GM19397 (cell line): ENCODE data around the gene BMI1.
A peak's percentile ranks its signal among the peaks of the same experiment; 100 is the strongest.

Experiments used
- ATAC-seq: cut with Tn5 transposase; IDR thresholded peaks from one replicate; pipeline ENCODE4 v1.9.1; 2021; ENCODE audit warnings: mild to moderate bottlenecking, moderate library complexity; ENCODE audit not compliant: unreplicated experiment

Gene BMI1

DNA sequence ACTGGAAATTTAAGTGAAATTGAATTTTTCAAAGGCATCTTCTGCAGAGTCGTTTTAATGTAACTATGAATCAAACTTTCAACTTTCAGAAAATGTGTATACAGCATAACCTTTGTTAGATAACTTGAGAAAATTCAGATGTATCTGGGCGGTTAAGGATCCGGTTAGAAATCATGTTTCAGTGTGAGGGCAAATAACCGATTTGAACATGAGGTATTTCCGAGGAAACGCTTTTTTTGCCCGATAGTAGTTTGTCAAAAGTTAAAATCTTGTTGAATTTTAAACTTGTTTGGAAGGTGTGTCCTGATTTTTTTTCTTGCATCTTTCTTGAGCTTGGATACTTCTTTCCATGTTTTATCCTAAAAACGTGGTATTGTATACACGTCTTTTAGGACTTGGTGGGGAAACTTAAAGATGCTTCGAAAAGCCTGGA lies 1.3 kb upstream of the BMI1 start:
- no peak for ATAC-seq

DNA sequence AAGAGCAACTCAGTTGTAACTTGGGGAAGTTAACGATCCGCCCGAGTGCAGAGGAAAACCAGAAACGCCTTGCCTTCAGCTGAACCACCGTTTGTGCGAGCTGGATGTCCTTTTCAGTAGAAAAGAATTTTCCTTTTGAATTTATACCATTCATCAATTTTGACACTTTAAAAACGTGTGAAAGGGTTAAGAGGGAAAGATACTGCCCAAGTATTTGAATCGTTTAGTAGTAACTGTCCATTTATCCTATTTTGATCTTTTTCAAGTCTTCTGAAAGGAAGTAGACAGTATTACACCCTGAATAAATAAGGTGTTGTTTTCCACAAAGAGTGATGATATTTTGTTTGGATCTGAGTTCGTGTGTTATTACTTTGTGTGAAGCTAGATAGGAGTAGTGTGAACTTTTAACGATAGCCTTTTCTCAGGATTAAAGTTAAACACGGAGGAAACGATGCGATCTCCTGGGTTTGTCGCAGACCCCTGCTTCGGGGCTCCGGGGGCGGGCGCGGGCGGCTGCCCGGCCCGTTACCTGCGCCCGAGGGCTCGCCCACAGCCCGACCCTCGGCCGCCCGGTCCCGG lies 830 bp upstream of the BMI1 start:
- no peak for ATAC-seq

DNA sequence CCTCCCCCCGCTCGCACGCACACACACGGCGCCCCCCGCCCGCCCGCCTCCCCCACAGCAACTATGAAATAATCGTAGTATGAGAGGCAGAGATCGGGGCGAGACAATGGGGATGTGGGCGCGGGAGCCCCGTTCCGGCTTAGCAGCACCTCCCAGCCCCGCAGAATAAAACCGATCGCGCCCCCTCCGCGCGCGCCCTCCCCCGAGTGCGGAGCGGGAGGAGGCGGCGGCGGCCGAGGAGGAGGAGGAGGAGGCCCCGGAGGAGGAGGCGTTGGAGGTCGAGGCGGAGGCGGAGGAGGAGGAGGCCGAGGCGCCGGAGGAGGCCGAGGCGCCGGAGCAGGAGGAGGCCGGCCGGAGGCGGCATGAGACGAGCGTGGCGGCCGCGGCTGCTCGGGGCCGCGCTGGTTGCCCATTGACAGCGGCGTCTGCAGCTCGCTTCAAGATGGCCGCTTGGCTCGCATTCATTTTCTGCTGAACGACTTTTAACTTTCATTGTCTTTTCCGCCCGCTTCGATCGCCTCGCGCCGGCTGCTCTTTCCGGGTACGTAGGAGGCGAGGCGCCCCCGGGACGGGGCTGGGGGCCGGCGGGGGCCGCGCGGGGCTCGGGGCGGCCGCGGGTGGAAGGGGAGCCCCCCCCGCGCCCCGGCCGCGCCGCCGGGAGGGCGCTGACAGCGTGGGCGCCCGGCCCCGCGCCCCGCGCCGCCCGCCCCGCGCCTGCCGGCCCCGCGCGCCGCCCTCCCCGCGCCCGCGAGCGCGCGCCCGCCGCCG lies 441 bp downstream of the BMI1 start:
- ATAC-seq, result peak; percentile 11

DNA sequence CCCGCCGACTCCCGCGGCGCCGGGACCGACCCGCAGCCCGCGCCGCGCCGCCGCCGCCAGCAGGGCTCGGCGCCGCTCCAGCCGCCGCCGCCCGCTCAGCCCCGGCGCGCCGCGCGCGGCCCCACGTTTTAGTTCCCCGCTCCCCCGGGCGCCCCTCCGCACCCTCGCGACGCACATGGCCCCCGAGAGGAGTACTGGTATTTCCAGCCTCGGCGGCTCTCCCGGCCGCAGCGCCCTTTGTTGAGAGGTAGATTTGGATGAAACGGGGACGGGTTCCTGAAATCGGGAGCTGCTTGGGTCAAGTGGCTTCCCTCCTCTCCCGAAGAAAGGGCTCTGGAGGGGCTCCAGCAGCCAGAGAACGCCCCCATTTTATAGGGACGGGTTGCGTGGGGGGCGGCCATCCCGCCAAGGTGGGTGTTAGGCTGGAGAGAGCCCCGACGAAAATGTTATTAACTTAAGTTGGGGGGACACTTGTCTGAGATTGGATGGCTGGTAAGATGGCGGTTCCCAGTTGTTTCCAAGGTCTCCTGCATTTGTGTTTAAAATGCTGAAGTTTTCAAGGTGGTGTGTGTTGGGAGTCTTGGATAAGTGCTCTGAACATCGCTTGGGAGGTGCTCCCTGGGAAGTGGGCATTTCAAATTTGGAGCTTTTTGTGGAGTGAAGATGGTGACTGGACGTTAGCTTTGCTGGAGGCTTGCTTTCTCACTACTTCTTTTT lies 1.2 kb downstream of the BMI1 start:
- ATAC-seq, result no peak

DNA sequence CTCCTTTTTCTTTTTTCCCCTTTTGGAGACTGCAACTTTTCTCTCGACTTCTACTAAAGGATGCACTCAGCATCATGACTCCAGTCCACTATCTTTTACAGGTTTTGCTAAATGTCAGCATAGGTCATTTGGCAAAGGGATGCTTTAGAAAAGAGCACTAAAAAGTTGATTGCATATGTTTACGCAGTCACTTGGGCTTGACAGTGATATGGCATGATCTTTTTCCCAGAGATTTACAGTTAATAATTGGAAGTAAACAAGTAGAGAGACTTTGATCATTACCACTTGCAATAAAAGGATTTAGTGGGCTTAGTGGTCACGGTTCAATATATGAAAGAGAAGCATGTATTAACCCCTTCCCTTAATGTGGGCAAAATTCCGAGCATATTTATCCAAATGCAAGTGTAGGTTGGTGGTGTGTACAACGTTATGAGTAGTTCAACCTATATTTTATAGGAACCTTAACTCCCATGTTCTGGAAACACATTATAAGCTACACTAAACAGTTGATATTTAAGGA lies 1.8 kb downstream of the BMI1 start:
- no peak for ATAC-seq

DNA sequence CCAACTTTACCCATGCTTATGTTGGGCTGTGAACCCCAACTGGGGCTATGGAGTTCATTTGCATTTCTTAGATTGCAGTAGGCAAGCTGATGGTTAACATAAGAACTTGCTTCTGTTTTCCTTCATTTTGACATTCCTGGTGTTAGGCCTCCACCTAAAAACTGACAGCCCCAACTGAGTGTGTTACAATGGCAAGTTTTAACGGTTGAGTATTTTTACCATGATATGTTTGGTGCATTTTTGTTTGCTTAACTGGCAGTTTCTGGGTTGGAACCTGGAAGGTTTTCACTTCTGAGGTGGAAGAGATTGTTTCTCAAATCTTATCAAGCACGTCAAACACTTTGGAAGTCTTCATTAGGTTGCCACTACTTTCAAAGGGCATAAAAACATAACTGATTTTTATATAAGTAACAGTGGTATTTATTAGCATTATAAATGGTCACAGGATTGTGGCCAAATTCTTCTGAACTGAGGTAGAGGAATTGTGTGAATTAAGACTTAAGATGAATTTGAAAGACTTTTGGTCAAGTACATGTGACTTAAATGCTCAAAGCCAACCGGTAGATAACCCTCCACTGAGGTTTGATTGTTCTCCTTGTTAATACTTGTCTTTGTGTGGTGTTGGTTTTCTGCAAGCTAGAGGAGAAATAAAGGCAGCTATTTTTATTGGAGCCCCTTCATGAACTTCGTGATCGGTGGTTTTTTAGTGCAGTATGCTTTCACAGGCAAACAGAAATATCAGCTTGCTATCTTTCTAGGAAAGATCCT lies 2.8 kb downstream of the BMI1 start:
- ATAC-seq, result no peak

DNA sequence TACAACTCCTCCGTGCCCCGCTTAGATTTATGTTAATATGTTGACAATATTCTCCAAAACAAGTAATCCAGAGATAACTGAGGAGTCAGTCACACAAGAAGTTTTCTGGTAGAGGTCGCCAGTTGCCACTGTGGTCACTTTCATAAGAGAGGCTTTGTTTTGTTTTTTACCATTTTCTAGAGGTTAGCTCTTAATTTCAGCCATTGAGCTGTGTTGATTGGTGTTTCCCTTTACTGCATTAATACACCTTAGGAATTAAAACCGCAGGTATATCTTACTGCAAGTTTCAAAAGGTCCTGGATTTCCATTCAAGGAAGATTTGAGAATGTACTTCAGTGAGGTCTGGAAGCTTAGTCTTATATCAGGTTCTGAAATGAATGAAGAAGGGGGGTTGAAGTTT lies 3.5 kb downstream of the BMI1 start:
- ATAC-seq, result no peak

DNA sequence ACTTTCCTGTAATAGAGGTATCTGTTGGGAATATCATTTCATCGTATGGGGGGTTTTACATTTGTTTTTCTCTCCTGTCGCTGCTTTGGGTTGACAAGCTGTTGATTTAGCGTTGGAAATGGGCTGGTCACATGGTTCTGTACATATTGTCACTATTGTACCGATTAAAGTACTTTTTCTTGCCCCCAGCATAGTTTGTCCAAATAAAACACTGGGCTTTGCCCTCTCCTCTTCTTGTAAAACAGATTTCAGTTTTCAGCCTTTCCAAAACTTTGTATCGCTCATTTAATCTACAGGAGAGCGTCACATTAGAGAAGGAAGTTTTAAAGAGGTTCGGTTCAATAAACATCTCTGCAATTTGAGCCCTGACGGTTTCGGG lies 4.0 kb downstream of the BMI1 start:
- no peak for ATAC-seq

DNA sequence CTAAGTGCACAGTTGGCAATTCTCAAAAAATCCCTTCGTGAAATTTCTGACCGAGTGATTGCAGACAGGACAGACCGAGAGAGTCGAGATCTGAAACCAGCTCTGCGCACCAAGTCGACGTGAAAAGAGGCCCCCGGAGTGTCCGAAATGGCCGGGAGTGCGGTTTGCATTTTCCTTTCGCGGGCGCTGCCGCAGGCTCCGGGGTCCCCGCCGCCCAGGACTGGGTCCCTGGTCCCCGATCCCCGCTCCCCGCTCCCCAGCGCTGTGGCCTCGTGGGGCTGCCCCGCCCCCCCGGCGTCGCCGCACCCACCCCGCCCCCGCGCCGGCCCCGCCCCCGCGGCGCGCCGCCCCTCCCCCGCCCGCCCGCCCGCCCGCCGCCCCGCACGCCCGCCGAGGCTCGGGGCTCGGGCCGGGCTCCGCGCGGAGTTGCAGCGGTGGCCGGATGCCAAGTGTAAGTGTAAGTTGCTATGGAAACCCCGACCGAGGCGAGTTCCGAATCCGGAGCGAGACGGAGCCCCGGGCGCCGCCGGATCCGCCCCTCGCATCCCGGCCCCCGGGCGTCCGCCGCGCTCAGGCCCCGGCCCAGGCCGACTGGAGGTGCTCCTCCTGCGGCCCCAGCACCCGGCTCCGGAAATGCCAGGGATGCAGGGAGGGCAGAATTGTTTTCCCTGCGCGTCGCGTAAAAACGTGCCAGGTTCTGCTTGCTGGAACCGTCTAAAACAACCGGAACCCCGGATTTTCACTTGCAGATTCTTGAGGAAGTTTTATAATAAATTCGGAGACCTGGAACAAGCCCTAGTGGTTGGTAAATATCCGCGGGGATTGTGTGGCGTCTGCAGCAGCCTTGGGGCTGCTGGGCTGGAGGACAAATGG lies 4.6 kb downstream of the BMI1 start:
- peak; percentile 56 for ATAC-seq

DNA sequence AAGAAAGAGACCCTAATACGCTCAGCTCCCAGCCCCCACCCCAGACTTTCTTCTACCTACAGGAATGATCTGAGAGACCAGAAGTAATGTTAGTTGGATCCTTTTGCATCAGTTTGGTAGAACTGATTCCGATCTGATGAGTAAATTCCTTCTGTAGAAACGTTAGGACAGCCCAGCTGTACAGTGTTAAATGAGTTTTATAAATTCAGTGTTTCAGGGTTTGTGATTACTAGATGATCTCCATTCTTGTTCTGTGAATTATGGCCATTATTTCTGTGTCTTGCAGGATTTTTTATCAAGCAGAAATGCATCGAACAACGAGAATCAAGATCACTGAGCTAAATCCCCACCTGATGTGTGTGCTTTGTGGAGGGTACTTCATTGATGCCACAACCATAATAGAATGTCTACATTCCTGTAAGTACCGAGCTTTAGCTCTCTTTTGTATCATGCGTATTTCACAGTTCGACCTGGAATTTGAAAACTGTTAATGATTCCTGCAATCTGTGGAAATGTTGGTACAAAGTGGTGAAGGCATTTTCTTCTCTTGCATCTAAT lies 5.3 kb downstream of the BMI1 start:
- ATAC-seq, result no peak

DNA sequence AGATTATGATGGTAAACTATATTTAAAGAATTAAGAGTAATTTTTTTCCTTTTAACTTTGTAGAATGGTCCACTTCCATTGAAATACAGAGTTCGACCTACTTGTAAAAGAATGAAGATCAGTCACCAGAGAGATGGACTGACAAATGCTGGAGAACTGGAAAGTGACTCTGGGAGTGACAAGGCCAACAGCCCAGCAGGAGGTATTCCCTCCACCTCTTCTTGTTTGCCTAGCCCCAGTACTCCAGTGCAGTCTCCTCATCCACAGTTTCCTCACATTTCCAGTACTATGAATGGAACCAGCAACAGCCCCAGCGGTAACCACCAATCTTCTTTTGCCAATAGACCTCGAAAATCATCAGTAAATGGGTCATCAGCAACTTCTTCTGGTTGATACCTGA lies 8.3 kb downstream of the BMI1 start:
- ATAC-seq, result no peak

DNA sequence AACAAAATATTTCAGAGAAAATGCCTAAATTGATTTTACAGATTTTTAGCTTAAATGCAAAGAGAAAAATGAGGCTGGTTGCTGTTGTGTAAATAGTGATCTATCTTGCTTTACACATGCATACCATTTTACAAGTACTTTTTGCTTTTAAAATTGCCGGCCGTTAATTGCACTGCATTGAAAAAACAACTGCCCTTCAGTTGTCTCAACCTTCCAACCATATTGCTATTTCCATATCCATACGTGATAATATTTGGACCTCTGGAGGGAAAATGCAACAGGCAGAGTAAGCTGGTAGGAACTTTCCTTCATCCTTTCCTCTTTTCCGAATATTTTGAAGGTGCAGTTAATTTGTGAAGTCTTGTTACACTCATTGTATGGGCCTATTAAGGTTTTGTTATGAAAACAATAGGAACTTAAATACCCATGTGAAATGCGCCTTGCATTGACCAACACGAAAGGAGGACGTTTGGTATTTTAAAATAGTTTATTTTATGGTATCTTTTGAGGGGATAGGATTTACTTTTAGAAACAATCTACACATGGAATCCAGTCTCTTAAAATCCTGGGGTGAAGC lies 11.3 kb downstream of the BMI1 start:
- no peak for ATAC-seq

DNA sequence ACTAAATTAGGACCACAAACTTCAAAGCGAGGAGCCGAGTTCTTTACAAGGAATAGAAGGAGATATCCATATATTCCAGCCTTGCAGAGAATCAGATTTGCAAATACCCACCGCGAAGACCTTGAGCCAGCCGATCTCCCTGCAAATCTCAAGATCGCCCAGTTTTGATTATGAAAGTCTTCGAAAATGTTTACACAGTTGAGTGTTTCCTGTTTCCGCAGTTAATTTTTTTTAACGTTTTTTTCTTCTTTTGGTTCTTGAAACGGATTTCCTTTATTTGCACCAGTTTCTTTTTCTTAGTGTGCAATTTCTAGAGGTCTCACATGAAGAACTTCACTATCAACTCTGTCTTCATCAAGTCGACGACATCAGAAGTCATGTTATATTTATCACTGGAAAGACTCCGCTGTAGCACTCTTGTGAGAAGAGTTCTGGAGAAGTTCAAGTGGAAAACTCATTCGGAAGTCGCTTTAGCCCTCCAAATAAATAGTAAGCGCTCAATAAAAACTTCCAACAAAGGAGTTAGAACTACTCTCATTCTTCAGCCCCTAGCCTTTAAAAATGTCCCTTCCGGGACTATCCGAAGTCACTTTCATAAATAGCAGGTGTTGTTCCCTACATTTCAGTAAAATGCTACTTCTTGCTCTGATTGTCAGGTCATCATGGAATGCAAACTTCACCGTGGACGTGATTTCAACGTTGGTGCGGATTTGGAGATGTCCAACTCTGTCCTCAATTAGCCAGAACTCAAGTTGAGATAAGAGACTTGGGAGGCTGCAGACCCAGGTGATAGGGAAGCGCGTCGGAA lies 12.5 kb downstream of the BMI1 start:
- no peak for ATAC-seq

DNA sequence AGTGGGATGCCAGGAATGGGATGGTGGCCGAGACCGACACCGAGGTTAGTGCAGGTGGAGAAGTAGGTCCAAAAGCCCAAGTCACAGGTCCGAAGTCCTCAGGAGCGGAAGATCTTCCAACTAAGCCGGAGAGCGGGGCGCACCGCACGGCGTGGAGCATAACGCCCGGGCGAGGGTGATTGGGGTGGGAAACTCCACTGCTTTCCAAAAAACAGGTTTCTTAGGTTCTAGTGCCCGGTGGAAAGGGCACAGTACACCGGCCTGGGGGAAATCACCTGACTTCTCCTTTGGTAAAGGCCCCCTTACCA lies 13.0 kb downstream of the BMI1 start:
- ATAC-seq, result no peak

DNA sequence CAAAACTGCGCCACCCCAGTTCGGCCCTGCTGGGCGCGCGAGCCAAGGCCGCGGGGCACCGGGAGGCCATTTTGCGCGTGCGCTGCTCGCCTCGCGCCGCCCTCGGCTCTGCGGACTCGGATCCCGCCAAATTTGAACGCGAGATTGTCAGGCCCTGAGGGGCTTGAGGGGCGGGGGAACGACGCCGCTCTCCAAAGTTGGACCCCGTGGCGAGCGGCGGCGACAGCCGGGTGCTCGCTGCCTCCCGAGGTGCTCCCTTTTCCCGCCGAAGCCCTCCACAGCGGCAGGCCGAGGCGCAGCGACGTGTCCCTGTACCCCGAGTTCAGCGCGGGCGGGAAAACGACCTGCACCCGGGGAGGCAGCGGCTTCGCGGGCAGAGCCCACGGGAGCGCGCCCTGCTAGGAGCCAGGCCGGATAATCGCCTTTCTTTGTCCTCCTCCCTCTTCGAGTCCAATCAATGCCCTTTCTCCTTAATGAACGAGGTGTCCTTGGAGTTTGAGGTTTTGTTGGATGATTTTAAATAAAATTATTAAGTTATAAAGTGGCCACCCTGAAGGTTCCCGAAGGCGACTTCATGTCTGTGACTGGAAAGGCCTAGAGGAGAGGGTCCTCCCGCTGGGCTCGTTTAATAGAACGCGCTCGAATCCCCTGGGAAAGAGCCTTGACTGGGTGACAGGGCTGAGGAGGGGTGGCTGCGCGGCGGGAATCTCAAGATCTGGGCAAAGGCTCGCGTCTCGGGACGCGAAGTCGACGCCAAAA lies 13.7 kb downstream of the BMI1 start:
- no peak for ATAC-seq

DNA sequence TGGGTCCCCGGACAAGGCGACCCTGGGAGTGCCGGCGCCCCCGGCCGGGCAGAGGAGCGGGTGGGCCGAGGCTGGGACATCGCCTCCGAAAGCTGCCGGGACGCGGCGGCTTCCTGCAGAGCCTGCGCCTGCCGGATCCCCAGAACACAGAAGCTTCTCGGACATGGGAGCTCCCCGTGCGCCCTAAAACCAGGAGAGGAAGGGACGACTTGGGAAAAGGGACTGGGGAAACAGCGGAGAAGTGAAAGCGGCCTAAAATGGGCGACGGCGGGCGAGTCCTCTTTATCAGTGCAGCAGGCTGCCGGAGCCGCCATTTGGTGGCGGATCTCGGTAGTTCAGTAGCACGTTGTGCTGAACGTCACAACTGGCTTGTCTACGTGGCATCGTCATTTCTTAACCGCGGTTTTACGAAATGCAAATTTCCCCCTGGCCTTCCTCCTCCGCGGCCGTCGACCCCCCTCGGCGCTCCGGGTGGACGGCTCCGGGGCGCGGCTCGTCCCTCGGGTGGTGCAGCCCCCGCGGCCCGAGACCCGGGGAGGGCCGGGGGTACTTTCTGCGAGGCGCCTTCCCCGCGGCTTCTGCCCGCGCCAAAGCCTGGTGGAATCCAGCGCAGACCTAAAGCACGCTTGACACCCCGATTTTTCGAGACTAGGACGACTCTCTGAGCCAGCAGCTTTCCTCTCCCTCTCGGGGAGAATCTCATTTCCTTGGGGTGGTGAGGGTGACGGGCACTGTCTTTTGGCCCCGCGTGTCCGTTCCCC lies 14.5 kb downstream of the BMI1 start:
- peak; percentile 46 for ATAC-seq

DNA sequence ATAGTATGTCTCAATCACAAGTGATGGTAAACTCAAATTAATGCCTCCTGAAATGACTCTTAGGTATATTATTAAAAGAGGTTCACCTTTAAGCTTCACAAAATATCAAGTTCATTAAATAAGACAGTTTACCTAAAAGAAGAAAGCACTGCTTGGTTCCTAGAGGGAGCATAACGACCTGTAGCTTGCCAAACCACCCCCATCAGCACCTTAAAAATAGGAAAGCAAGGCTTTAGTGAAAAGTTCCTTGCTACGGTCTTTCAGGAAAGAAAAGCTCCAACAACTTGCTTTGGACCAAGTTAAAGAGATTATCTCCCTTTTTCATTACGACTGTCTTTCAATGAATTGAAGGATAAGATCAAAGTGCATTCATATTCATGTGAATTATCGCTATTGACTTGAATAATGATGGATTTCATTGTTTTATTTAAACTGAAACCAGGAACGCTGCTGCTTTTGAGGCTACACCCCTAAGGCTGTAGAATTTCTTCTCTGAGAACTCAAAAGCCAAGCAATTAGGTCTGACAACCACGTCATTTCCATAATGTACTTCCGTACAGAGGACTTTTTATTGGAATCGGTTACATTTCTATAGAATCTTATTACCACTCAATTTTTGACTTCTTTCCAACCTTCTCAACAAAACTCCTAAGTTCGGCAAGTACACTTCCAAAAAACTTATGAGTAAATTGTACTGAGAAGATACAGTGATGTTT lies 17.4 kb downstream of the BMI1 start:
- no peak for ATAC-seq
